GM10847 (cell line): ENCODE results near the gene GAB2.

Experiments used
- POLR2A ChIP-seq: IDR thresholded peaks from 2 replicates; pipeline ENCODE4 v1.6.1; 2011; ENCODE audit not compliant: insufficient read length; ENCODE audit errors: extremely low read depth

Gene GAB2

DNA sequence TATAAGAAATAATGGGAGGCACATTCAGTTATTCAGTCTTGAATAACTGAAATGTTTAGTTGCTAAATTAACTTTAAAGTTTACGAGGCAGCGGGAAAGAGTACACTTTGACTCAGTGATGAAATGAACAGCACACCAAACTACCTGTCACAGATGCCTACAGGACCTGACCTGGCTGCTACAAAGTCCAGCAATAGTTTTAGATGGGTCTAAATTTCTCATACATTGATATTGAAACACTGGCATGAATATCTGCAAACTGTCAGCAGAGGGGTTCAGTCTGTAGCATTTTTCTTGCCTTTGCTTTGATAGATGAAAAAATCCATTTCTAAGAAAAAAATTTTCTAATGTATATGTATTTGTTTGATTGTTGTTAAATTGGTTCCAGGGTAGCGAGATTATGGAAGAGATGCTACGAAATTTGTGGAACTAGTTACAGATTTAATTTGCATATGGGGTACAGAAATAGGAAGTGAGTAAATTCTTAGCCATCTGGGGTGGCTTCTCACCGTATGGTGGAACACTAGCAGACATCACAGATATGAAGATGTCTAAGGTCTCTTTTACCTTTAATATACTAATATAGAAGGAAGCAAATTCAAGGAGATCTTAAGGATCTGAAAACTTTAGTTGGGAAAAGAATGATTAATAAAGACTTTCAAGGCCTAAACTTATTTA, 20.8 kb upstream of the GAB2 start:
- no peak for TF ChIP-seq POLR2A

DNA sequence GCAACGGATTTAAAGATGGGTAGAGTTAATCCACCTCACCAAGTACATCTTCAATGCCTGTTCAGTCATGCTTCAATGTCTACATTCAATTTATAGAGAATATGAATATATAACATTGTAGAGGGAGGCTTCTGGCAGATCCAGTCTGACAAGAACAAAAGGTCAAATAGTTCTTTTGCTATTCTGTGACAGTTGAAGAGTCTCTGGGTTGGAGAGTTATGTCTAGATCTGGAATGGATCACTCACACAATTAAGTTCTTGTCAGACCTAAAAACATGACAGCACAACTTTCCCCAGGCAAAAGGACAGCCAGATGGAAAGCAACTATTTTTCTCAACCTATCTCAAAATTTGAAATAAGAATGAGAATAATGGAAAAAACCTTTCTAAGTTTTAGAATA, 15.3 kb upstream of the GAB2 start:
- no peak for TF ChIP-seq POLR2A

DNA sequence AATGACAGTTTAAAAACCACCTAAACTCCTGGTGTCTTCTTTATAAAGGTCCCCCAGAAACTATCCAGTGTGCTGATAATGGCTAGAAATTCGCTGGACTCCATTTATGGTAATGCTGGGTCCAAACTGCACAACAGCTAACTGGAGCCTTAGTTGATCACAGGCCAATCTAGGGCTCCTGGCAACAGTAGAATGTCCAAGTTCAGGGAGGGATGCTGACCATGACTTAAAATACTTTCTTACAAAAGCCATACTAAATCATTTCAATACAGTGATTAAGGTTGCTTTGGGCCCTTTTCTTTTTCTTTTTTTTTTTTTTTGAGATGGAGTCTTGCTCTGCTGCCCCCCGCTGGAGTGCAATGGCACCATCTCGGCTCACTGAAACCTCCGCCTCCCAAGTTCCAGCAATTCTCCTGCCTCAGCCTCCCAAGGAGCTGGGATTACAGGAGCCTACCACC, 14.5 kb upstream of the GAB2 start:
- TF ChIP-seq POLR2A, result no peak

- no peak for TF ChIP-seq POLR2A
Measured at GRCh38 chr11:78429660-78430059, 12.0 kb upstream of the GAB2 start.

DNA sequence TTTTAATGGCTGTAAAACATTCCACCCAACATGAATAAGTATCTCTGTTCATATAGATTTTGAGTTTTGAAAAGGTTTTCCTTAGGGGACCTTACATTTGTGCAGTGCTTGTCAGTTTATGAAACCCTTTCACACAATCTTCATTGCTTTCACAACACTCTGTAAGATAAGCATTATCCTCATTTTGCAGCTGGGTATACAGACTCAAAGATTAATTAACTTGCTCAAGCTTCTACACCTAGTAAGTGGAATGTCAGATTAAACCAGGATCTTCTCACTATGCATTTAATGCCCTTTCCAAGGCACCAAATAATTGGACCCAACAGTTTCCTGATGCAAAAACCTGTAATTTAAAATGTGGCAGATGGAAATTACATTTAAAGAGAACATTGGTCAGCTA, 11.6 kb upstream of the GAB2 start:
- no peak for TF ChIP-seq POLR2A

DNA sequence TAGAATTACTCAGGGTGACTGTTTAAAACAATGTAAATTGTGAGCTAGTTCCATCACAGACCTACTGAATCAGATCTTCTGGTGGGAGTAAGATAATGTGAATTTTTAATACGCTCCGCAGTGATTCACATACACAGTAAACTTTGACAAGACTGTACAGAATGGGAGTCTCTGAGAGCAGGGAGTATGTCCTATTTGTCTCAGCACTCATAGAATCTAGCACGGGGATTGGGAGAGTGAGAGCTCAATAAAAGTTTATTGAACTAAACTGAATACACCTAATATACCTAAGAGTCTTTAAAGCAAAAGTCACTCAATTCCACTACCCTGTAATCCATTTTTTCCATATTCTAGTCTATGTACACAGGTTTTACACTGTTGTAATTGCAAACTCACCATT, 11.2 kb upstream of the GAB2 start:
- TF ChIP-seq POLR2A, result no peak

GRCh38 chr11:78428266-78428636, 10.6 kb upstream of the GAB2 start:
- TF ChIP-seq POLR2A, result no peak

DNA sequence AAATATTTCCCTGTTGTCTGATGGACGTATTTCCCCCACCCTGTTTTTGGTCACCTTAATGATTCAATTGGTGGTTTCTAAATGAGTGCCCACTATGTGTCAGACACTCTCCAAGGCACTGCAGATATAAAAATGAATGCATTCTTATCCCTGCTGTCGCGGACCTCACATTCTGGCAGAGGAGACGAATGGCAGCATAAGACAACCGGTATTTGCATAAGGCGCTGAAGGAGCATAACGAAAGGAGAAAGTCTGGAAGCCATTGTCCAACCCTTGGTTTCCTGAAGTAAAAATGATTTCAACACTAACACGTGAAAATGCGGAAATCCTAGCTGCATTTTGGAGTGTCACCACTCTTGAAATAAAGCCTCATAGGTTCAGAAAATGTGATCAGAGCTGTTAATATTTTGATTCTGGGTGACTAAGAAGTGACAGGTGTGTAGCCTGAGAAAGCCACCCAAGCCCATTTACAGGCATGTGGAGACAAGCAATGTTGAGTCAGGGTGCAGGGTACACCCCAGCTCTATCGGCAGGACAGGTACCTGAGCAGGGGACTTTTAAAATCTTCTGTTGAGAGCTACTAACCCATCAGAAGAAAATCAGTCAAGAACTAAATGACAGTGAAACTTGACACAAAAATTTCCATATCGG, 10.1 kb upstream of the GAB2 start:
- TF ChIP-seq POLR2A, result no peak

DNA sequence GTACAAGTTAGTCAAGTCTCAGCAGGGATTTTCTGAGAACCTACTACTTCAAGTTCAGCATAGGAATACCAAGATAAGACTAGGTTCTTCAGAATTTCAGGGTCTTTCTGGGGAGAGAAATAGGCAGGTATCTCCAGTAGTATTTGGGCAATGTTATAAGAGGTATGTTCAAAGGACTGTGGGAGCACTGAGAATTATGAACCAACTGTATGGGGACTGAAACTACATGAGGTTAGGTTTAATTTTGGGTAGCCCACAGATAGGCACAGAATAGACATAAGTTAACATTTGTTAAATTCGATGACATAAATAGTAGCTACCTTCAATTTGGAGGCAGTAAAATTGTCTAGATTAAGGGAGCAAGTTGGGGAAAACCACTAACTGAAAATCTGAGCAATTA, 9.2 kb upstream of the GAB2 start:
- TF ChIP-seq POLR2A, result no peak

GRCh38 chr11:78425399-78426070, 7.9 kb upstream of the GAB2 start:
- TF ChIP-seq POLR2A, result no peak

DNA sequence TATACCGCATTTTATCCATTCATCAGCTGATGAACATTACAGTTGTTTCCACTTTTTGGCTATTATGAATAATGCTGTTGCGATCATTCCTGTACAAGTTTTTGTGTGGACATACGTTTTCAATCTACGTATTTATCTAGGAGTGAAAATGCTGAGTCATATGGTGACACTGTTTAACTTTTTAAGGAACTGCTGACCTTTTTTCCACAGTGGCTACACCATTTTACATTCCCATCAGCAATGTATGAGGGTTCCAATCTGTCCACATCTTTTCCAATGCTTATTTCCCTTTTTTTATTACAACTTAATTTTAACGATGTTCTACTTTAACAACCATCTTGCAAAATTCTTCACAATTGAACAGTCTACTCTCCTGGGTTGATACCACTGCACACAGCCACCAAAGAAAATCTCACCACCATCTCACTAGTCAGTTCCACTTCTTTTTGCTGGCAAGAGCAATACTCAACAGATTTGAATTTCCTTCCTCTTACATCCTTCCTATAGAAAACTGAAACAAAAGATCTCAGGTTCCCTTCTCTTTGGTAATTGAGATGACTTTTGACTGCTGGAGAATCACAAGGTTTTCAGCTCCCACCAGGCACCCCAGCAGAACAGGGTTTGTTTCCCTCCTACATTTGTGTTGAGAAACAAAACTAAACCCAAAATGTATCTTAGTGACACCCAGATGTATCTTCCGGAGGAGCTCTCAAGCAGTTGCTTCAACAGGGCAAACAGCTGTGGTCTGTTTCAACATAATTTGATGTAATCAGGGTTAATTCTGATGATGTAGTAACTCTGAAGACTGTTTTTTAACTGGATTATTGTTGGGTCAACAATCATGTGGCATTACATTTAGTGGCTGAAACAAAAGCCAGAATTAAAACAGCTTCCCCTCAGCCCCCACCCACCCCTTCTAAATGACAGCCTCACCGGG, 7.0 kb upstream of the GAB2 start:
- no peak for TF ChIP-seq POLR2A

DNA sequence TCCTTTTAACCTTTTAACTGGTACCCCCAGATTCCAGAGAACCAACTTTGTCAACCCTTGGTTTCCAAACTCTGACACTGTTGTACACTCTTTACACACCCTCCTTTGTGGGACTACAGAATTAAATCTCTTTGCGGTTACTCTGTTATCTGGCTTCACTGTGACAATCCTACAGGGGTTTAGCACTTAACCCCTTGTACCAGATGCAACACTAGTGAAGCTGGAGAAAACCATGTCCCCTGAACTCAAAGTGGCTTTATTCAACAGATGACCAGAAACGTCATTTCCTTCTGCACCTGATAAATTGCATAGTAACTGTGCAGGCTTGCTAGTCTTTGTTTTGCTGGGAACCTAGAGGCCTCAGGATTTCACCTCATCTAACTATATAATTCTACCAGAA, 5.6 kb upstream of the GAB2 start:
- TF ChIP-seq POLR2A, result no peak

DNA sequence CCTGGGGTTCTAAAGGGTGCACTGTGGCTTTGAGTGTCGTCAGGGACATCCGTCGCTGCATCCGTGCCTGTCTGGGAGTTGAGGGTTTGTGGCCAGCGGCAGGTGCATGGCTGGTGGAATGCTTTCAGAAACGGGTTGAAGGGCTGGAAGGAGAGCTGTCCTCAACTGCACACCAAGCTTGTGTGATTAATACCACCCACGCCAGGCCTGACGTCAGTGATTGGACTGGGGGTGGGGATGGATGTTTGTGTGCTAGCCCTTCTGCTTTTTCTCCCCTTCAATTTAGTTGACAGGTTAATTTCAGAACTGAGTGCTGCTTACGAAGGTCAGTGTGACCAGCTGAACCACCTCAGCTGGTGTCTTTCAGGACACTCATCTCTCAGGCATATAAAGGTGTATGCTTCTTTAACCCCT, 3.2 kb upstream of the GAB2 start:
- no peak for TF ChIP-seq POLR2A

- no peak for TF ChIP-seq POLR2A
Measured at GRCh38 chr11:78420255-78420764, 2.7 kb upstream of the GAB2 start.

DNA sequence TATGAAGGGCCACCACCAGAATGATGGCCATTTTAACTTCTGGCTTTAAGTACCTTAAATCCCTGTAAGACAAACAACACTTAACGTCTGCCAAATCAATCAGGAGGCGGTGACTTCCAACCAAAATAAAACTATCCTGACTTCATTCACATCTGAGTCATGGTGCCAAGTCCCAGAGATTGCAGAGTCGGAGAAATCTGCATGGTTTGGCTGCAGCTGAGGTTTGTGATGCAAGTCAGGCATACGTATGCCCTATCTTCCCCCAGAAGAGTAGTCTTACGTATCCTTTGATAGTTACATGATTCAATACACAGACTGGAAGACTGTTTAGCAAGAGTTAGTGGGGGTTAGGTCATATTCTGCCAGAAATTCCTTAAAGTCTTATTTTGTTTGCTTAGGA, 1.7 kb upstream of the GAB2 start:
- no peak for TF ChIP-seq POLR2A
